ENCODE data around the gene LDB2.

LDB2 gene

DNA sequence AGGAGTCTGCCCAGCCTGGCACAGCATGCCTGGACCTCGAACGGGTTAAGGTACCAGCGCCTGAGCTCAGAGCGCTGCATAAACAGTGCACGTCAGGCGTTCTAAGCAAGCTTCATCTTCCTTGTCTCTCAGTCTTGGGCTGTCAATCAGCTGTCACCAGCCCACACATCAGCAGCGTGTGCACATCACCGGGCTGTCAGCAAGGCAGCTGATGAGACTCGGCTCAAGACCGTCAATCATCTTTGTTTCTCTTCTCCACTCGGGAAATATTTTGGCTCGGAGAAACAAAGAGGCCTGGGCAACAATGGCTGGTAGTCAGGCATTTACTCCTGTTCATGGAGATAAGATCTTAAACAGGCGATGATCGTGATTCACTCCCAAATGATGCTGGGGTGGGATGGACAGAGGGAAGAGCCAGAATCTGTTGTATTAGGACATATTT is 141.3 kb downstream of the LDB2 start:
- DNase-seq (ENCODE audit: low spot score), result peak; percentile 26

DNA sequence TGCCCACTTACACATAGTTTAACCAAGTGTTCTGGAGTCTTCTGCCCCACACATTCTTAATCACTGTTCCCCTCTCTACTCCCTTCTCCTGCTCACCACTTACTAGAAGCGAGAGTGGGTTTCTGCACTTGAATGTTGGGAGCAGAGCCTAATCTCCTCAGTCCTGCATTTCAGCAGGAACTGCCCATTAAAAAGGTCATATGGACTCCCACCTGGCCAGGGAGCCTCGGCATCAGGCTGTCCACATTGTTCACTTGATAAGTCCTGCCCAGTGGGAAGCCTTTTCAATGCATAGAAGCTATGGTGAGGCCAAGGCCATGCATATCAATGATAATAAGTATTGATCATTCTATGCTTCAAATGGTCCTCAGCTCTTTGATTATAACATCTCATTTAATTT is 144.3 kb downstream of the LDB2 start:
- DNase-seq (ENCODE audit: low spot score), result no peak

DNA sequence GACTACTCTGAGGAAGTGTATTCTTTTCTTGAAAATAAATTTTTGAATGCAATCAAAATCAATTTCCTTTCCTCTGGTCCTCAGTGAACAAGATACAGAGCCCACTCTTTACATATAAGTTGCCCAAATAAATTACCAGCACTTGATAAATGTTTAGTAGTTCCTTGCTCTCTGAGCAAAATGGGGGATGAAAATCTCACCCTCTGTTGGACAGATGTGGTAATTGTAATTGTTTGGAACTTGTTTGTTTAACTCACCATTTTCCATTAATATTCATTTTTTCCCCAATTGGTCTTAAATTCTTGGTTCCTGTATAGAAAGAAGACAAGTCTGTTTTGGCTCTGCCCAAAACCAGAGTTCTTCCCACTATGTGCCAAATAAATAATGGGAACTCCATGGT is 146.3 kb downstream of the LDB2 start:
- DNase-seq (ENCODE audit: low spot score), result peak; percentile 14

DNA sequence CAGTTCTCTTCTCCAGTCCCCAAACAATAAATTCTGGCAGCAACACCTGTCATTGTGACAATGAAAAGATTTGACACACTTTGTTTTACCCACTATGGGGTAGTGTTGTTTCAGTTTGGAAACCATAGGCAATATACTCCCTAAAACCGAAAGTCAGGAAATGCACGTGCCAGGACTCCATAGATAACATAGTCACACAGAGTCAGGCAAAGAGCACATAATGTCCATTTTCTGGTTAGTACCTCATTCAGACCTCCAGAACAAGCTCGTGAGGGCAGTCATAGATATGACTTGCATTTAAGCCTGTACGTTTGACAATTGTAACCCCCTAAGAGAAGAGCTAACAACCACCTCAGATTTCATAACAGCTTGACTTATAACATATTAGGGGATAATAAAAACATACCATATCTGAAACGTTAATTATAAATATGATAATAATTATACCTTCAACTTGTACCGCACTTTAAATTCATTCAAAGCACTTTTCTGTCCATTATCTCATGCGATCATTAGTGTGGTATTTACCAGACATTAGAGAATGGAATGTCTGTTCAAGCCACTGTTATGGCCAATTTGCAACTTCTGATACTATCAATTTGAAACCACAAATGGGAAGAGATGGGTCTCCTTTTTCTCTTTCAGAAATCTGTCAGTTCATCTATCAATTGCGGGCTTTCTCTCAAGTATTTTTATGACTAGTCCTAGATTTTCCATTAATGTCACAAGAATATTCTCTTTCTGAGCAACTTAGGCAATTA is 147.4 kb downstream of the LDB2 start:
- no peak for DNase-seq (ENCODE audit: low spot score)

DNA sequence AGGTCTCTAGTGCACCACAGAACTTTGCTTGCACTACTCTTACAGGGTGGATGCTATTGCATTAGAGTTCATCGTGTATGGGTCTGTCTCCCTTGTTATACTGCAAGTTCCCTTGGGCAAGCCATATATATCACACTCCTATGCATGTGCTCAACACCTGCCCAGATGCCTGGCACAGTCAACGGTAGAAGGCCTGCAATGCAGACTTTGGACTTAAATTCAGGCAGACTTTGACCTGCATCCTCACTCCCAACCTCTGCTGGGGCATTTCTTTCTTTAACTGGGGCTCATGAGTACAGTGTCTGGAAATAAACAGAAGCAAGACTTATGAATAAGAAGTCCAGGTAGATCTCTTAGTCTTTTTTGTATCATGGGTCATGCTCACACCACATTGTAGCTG is 148.2 kb downstream of the LDB2 start:
- DNase-seq (ENCODE audit: low spot score), result no peak

DNA sequence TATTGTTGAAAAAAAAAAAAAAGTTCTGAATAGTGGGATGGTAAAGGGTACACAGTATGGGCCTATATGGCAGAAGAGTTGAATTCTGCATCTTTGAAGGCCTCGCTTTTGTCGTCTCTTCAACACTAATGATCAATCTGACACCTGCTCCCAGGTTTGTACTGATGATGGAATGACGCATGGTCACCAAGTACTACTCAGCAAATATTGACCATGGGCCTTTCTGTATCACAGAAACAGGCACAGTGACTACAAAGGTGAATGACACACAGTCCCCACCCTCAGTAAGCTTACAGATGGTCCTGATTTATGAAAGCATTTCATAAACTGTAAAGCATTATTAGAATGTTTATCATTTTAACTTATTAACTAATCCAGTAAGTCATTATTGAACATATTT is 152.6 kb downstream of the LDB2 start:
- no peak for DNase-seq (ENCODE audit: low spot score)

DNA sequence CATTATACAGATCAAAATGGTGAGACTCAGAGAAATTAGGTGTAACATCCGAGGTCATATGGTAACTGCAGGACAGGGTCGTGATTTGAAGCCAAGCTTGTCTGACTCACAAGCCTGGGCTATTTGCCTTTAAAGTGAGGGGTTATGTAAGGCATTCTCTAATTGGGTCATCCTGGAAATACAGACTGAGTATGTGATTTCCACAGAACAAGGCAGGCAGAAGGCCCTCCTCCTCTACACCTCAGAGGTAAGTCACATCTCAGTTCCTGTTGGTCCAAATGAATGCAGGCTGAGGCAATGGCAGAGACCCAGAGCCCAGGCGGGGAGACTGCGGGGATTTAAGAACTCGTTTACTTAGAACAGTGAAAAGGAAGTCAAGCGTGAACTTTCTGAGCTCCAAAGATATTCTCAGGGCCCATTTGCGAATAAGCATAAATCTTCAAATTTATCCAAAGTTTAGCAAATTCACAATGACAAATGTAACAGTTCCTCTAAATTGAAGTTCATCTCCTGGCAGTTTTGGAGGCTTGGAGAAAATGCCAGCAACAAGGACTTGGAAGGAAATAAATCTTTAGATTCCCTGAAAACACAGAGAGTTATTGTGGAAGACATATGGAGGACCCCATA is 153.3 kb downstream of the LDB2 start:
- DNase-seq (ENCODE audit: low spot score), result peak; percentile 83

DNA sequence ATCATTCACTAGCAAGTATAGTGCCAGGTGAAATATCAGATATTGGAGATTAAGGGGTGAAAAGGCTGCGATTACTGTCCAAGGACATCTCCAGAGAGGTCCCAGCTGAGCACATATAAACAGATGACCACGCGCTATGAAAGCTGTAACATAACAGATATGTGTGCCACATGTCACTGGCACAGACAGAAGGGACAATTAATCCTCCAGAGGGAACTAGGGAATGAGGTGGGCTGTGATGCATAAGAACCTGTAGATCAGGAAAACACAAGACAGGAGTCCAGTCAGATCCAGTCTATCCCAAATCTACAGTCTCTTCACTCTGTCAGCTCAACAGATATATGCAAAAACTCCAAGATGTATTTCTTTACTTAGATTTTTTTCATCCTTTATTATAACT is 157.2 kb downstream of the LDB2 start:
- DNase-seq (ENCODE audit: low spot score), result no peak

DNA sequence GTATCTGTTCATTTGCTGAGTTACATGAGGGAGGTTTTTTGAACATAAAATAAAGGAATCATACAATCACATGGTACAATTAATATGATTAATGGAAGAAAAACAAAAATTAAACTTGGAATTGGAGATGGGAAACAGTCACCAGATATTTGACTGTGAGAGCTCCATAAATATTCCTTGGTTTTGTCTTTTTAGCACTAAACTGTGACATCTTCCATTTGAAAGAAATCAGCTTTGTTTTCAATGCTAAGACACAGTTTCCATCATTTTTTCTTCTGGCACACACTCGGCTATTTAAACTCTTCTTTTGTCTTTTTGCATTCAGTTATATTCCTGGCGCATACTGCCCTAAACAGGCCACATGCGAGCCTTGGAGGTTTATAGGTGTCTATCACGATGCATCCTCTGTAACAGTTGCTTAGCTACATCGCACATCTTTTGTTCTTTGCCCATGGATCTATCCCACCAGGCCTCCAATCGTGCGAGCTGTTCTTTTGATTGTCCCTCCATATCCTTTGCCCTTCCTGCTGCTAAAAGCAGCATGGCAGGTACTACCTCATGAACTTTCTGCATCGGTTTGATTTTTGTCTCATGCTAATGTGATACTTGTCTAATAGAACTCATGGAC is 158.3 kb downstream of the LDB2 start:
- DNase-seq (ENCODE audit: low spot score), result no peak

DNA sequence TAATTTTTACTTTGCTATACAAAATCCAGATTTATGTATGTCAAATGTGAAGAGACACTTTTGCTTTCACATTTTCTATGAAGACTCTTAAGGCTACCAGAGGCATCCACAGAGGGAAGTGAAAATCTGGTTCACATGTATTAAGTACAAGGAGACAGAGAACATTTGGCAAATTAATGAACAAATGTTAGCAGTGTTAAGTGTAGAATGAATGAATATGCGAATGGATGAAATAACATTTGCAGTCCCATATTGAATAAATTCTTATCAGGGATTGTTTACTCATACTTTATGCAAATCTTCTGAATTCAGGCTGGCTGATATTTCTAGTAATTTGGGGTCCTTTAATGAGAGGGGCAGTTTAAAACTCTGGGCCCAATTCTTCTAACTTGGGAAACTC is 159.9 kb downstream of the LDB2 start:
- no peak for DNase-seq (ENCODE audit: low spot score)

DNA sequence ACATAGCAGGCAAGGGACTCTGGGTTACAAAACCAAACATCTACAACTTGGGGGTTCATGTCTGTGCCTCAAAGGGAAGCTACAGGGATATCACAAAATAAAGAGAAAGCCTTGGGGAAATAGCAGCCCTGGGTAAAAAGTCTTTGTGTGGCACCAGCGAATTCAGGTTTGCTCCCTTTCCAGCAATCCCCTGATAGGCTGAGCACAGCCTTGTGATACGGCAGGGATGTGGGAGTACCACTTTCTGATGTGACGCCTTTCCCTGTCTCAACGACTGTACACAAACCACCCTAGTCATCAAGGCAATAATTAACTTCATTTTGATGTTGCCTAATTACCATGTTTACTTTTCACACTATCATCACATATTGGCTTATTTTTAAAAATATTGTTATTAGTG is 164.9 kb downstream of the LDB2 start:
- no peak for DNase-seq (ENCODE audit: low spot score)

DNA sequence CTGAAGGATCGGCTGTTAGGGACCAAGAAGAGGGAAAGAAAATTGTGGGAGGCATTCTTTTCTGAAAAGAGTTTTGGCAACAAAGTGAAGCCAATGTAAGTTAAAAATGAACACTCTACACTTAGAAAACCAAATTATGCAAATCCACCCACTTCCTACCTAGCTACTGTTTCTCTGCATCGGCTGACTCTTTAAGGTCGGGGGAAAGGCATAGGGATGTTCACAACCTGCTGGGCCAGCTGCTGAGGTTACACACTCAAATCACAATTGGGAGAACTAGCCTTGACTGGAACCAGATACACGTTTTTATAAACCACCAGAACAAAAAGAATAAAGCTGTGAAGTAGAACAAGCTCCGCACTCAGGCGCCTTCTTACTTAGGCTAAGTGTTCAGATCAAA is 165.7 kb downstream of the LDB2 start:
- no peak for DNase-seq (ENCODE audit: low spot score)

DNA sequence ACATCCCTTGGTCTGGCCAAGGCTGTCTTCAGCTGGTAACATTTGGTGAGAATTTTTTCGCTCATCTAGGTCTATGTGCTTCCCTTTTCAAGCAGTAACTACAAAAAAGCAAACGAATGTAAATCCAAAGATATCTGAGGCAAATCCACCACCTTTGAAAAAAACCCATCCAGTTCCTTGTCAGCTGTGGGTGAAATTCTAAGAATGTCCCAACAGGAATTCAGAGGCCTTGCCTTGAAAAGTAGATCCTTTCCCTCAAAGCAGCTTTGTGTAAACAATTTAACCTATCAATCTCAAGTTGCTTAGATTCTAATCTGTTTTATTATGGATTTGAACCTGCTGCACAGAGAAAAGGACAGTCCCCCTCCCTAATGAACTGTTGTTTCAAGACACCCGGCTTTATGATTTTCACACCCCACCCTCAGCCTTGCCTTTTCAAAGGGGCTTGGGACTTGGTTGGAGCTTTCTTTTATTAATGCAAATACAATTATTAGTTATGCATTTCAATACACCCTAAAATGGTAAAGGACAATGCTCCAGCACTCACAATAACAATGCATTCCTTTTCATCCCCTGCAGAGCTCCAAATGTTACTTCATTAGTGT is 166.6 kb downstream of the LDB2 start:
- DNase-seq (ENCODE audit: low spot score), result no peak

DNA sequence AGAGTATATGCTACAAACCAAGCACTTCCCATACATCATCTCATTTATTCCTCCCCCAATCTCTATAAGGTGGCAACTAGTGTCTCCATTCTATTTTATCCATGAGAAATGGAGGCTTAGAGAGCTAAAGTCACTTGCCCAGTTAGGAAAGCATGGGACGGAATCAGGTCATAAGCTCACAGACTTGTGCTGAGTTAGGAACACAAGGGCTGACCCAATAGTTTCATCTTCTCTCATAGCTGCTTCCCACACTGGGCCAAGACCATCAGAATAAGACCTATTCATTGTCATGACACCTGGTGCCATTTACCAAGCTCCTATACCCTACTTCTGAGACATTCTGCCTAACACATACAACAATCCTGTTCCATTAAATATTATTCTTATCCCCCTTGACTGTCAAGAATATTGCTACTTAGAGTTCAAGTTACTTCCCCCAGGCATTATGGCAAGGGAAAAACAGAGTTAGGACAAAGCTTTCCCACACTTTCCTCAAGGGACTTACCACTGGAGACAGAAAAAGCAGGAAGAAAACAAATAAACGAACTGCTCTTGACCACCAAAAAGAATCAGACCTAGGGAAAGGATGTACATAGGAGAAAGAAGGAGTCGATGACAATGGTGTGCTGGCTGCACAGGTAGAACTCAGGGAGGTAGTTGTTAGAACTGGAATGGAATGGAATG is 167.8 kb downstream of the LDB2 start:
- DNase-seq (ENCODE audit: low spot score), result no peak

DNA sequence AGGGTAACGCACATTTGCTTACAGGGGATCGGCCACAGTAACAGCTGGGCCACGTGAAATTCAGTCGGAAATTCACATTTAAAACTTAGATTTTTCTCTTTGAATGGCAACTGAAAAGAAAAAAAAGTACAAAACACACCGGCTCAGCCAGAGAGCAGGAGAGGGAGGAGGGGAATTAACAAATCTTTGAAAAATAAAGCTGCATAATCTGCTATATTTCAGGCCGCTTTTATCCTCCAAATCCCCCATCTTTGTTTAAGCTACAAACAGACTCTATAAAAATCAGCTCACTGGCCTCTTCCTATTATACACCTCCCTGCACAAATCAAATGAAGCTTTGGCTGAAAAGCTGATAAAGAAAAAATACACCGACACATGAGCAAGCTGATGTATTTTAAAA is 169.1 kb downstream of the LDB2 start:
- no peak for DNase-seq (ENCODE audit: low spot score)

DNA sequence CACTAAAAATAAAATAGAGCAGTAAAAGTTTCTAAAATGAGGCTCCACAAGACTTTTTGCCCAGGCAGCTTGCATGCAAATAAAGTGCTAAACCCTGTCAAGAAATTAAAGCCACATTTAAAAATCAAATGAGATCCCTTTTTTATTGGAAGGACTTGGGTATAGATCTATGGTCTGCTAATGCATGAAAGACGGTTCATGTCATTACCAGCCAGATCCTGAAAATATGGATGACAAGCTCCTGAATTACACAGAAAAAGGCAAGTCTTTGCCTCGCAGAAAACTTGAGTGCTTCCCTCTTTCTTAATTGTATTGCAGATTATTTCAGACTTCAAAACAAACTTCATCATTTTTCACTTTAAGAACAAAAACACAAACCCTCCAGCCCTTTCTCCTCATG is 169.6 kb downstream of the LDB2 start:
- no peak for DNase-seq (ENCODE audit: low spot score)

DNA sequence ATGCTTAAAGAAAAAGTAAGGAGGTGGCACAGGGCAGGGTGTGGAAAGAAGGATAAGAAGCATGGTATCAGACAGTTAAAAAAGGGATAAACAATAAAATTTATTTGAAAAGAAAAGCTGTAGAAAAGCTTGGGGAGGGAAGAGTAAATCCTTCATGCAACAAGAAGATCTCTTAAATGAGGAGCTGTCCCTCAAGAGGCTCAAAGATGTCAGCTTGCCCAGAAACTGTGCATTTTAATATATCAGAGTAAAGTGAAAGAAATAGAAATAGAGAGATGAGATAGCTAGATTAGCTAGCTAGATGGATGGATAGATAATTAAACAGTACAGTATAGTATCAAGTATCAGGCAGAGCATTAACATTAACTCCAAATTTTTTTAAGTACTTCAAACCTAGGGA is 170.3 kb downstream of the LDB2 start:
- no peak for DNase-seq (ENCODE audit: low spot score)

DNA sequence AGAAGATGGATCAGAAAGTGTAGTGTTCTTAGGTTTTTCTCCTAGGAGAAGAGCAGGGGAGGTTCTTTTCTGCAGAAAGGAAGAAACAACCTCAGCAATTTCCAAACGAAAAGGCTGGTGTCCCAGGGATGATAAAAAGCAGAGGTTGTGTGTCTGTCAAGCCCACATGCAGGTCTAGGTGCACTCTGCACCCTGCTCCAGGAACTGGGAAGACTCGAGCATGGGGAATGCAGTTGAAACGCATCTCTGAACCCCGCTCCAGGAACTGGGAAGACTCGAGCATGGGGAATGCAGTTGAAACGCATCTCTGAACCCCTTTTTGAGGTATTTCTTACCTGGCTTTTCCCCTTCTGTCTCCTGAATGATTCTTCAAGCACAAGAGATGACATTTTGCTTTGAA is 171.2 kb downstream of the LDB2 start:
- no peak for DNase-seq (ENCODE audit: low spot score)

DNA sequence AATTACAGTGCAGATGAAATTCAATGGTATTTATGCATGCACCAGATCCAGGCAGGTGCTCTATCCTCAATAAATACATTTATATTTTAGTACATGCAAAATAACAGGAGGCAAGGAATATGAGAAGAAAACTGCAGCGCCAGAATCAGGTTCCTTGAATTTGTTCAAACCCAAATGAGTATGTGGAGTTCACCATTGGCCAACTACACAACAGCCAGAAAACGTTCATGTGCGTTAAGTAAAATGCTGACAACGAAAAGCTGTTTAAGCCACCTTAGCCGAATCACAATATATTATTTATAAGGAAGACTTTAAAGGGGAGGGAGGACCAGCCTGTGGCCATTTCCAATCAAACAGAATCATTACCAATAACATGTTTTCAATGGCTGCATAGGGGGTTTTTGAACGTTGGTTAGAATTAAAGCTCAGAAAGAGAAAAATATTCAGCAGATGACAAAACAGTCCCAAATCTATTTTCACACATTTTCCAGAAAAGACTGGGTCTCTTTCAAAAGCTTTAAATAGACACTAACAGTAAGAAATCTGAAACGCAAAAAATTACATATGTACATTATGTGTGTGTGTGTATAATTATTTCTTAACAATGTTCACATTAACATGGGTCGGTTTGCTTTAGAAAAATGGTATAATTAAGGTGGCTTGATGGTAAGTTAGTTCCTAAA is 171.9 kb downstream of the LDB2 start:
- no peak for DNase-seq (ENCODE audit: low spot score)

DNA sequence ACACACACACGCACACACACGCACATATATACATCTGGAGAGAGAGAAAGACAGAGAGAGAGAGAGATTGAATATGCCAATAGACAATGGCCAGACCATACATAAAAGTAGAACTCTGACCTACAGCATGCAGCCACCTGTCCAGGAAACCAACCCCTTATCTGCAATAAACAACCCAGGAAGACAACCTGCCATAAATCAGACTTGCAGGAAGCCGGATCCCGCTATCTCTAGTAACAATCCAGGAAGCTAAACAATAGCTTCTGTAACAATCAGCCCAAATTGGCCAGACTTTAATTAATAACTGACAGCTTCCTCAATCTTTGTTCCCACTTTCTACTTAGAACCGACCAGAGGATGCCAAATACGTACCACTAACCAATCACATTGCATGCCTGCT is 173.2 kb downstream of the LDB2 start:
- DNase-seq (ENCODE audit: low spot score), result no peak

DNA sequence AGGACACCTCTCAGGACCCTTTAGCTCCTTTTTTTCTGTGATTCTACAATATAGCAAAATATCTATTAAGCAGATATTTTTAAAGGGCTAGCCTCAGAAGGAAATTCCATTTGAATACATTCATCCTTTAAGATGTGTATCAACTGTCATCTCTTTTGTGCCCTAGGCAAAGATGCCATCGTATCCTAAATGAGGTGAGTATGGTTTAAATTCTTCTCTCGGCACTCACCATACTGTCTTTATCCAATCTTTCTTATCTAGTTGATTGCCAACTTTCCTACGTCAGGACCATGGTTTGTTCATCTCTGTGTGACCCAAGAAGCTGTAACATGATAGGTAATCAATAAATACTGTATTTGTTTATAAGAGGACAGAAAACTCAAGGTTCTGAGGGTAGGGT is 176.0 kb downstream of the LDB2 start:
- no peak for DNase-seq (ENCODE audit: low spot score)
